H9 (cell line): ENCODE measurements around the gene DTX4. TPM values are rescaled to one million over a fixed set of nuclear protein-coding genes. Genes with fewer than 3 reads are reported as not detected.

ENCODE experiments used
- DNase-seq: peaks from one replicate; pipeline ENCODE4 v3.0.0-alpha.2; 2017
- H2AFZ ChIP-seq: one replicate; pipeline ENCODE4 v1.6.1; 2013; ENCODE audit warnings: mild to moderate bottlenecking, low read length, control low read depth, moderate library complexity
- H2AK5ac ChIP-seq: 2 replicates; pipeline ENCODE4 v1.6.1; 2013; ENCODE audit warnings: low read length, control low read depth, mixed read lengths; ENCODE audit not compliant: insufficient read length
- H2BK120ac ChIP-seq: one replicate; pipeline ENCODE4 v1.6.1; 2013; ENCODE audit warnings: low read depth, mild to moderate bottlenecking, low read length, control low read depth, inconsistent platforms; ENCODE audit not compliant: poor library complexity, severe bottlenecking
- H2BK12ac ChIP-seq: 2 replicates; pipeline ENCODE4 v1.6.1; 2013; ENCODE audit warnings: low read length, control low read depth, mixed read lengths, low read depth; ENCODE audit not compliant: insufficient read length
- H2BK15ac ChIP-seq: 2 replicates; pipeline ENCODE4 v1.6.1; 2013; ENCODE audit warnings: low read depth, low read length, control low read depth
- H2BK20ac ChIP-seq: one replicate; pipeline ENCODE4 v1.6.1; 2013; ENCODE audit warnings: low read depth, mild to moderate bottlenecking, low read length, control low read depth, inconsistent platforms; ENCODE audit not compliant: poor library complexity, severe bottlenecking
- H2BK5ac ChIP-seq: 2 replicates; pipeline ENCODE4 v1.6.1; 2013; ENCODE audit warnings: low read length, control low read depth, mixed read lengths; ENCODE audit not compliant: insufficient read length
- H3K14ac ChIP-seq: 2 replicates; pipeline ENCODE4 v1.6.1; 2013; ENCODE audit warnings: low read length, control low read depth; ENCODE audit not compliant: insufficient read depth
- H3K18ac ChIP-seq: 2 replicates; pipeline ENCODE4 v1.6.1; 2013; ENCODE audit warnings: low read depth, mild to moderate bottlenecking, mixed read lengths, low read length, control low read depth; ENCODE audit not compliant: insufficient read length
- H3K23ac ChIP-seq: 2 replicates; pipeline ENCODE4 v1.6.1; 2013; ENCODE audit warnings: low read length, control low read depth, mixed read lengths, low read depth; ENCODE audit not compliant: insufficient read length
- H3K23me2 ChIP-seq: 2 replicates; pipeline ENCODE4 v1.6.1; 2013; ENCODE audit warnings: low read depth, mild to moderate bottlenecking, mixed read lengths, low read length, control low read depth; ENCODE audit not compliant: insufficient read length, poor library complexity, severe bottlenecking
- H3K27ac ChIP-seq: 2 replicates; pipeline ENCODE4 v1.5.1; 2013; ENCODE audit warnings: low read length, control low read depth, mixed read lengths, low read depth; ENCODE audit not compliant: insufficient read length
- H3K27me3 ChIP-seq: 2 replicates; pipeline ENCODE4 v1.6.1; 2013; ENCODE audit warnings: low read length, control low read depth, inconsistent platforms; ENCODE audit not compliant: insufficient read depth
- H3K4ac ChIP-seq: 2 replicates; pipeline ENCODE4 v1.6.1; 2013; ENCODE audit warnings: low read depth, mild to moderate bottlenecking, control low read depth, inconsistent platforms, low read length, moderate library complexity
- H3K4me1 ChIP-seq: 2 replicates; pipeline ENCODE4 v1.6.1; 2013; ENCODE audit warnings: low read length, control low read depth, inconsistent platforms; ENCODE audit not compliant: insufficient read depth
- H3K4me2 ChIP-seq: 2 replicates; pipeline ENCODE4 v1.6.1; 2013; ENCODE audit warnings: low read length, control low read depth, mixed read lengths; ENCODE audit not compliant: insufficient read length, insufficient read depth
- H3K56ac ChIP-seq: 2 replicates; pipeline ENCODE4 v1.6.1; 2013; ENCODE audit warnings: low read depth, mild to moderate bottlenecking, mixed read lengths, low read length, control low read depth; ENCODE audit not compliant: insufficient read length
- H3K79me1 ChIP-seq: 2 replicates; pipeline ENCODE4 v1.6.1; 2013; ENCODE audit warnings: low read depth, mild to moderate bottlenecking, moderate library complexity, low read length, control low read depth, inconsistent platforms; ENCODE audit not compliant: insufficient read depth, poor library complexity, severe bottlenecking
- H3K79me2 ChIP-seq: 2 replicates; pipeline ENCODE4 v1.6.1; 2013; ENCODE audit warnings: low read length, control low read depth, inconsistent platforms; ENCODE audit not compliant: insufficient read depth
- H3K9ac ChIP-seq: 2 replicates; pipeline ENCODE4 v1.6.1; 2013; ENCODE audit warnings: low read length, control low read depth, mixed read lengths; ENCODE audit not compliant: insufficient read length; ENCODE audit errors: extremely low read depth
- H3K9me3 ChIP-seq: one replicate; pipeline ENCODE4 v1.6.1; 2013; ENCODE audit warnings: low read depth, low read length, inconsistent platforms; ENCODE audit not compliant: control insufficient read depth
- H3T11ph ChIP-seq: one replicate; pipeline ENCODE4 v1.6.1; 2013; ENCODE audit warnings: mild to moderate bottlenecking, low read length, control low read depth, inconsistent platforms
- H4K20me1 ChIP-seq: one replicate; pipeline ENCODE4 v1.6.1; 2013; ENCODE audit not compliant: control insufficient read depth, insufficient read length, insufficient read depth
- H4K5ac ChIP-seq: 2 replicates; pipeline ENCODE4 v1.6.1; 2013; ENCODE audit warnings: low read depth, mild to moderate bottlenecking, mixed read lengths, low read length, control low read depth; ENCODE audit not compliant: insufficient read length
- H4K8ac ChIP-seq: replicated peaks from 2 replicates; pipeline ENCODE4 v1.6.1; 2013; ENCODE audit warnings: low read length, control low read depth, mixed read lengths, low read depth; ENCODE audit not compliant: insufficient read length
- H4K91ac ChIP-seq: 2 replicates; pipeline ENCODE4 v1.6.1; 2013; ENCODE audit warnings: low read depth, mild to moderate bottlenecking, moderate library complexity, mixed read lengths, low read length, control low read depth; ENCODE audit not compliant: insufficient read length
- H3K27ac Mint-ChIP-seq, 3 experiments: 2 replicates in 2 of 3; 3 replicates in 1 of 3; pipeline ENCODE4 v1.8.0; 2020 to 2021; ENCODE audit warnings: mixed read lengths in 3 of 3, mild to moderate bottlenecking in 1 of 3, moderate library complexity in 1 of 3
- H3K27me3 Mint-ChIP-seq: 2 replicates; pipeline ENCODE4 v1.8.0; 2021; ENCODE audit warnings: low read depth, mild to moderate bottlenecking, moderate library complexity, mixed read lengths
- H3K36me3 Mint-ChIP-seq, 3 experiments: 2 replicates in 2 of 3; 3 replicates in 1 of 3; pipeline ENCODE4 v1.8.0; 2020 to 2021; ENCODE audit warnings: low read depth in 3 of 3, mixed read lengths in 3 of 3; ENCODE audit not compliant: insufficient read depth in 1 of 3
- H3K4me1 Mint-ChIP-seq, 2 experiments: 2 replicates each; pipeline ENCODE4 v1.8.0; 2020; ENCODE audit warnings: mixed read lengths in 2 of 2
- H3K4me3 Mint-ChIP-seq, 2 experiments: 2 replicates in 1 of 2; 3 replicates in 1 of 2; pipeline ENCODE4 v1.8.0; 2020 to 2021; ENCODE audit warnings: mild to moderate bottlenecking in 2 of 2, mixed read lengths in 2 of 2, moderate library complexity in 1 of 2
- H3K9me3 Mint-ChIP-seq, 2 experiments: 2 replicates in 1 of 2; 3 replicates in 1 of 2; pipeline ENCODE4 v1.8.0; 2020; ENCODE audit warnings: mild to moderate bottlenecking in 2 of 2, mixed read lengths in 2 of 2, moderate library complexity in 1 of 2
- CTCF ChIP-seq: fragments of 200-600 bp; sonication (generic); conservative IDR thresholded peaks from 3 replicates; pipeline ENCODE4 v1.8.0; 2021; ENCODE audit warnings: antibody characterized with exemption, mild to moderate bottlenecking
- WGBS: extraction: QIAGEN DNeasy Blood & Tissue Kit; methylation state at CpG from one replicate; pipeline ENCODE4 v1.1.7; 2013; ENCODE audit warnings: missing lambda C conversion rate, low lambda C conversion rate, mixed read lengths; ENCODE audit not compliant: insufficient read length; ENCODE audit errors: extremely low coverage; 5-methylcytosine and 5-hydroxymethylcytosine counted together
- total RNA-seq: library from RNA; stranded (reverse); gene quantifications from 2 replicates; pipeline ENCODE4 v1.2.1, GENCODE V29; 2021

The DTX4 gene
- total RNA-seq, 1 experiment from 2014 or later: 13.0 TPM

GRCh38 chr11:59191890-59192289, 20.0 kb downstream of the DTX4 start:
- DNase-seq: no peak
- no CpG with 5 or more reads among the region's 8 CpGs for WGBS
- H2BK120ac ChIP-seq: no peak overlapping the region
- no peak overlapping the region for H2BK12ac ChIP-seq
- no peak overlapping the region for H2BK5ac ChIP-seq
- no peaks in the 10 kb centered on the region for H3K23me2 ChIP-seq
- Mint-ChIP-seq H3K4me3 (no peak overlapping the region), H3K9me3 (peaks cover 0 to 4% of the 10 kb centered on the region in 2 experiments; a peak in 3 of 5 replicates), H3K27ac (no peak overlapping the region), H3K36me3 (peaks cover 39 to 75% (median 58%) of the 10 kb centered on the region in 3 experiments), H3K27me3 (no peaks in the 10 kb centered on the region; the same call in 1 of the 2 replicates), H3K4me1 (no peaks in the 10 kb centered on the region; a peak in 1 of 4 replicates)
- H3K9ac ChIP-seq: no peak overlapping the region
- H2AFZ ChIP-seq: no peak overlapping the region
- H3K23ac ChIP-seq: no peak overlapping the region
- no peak overlapping the region for H3T11ph ChIP-seq
- H4K20me1 ChIP-seq: no peaks in the 10 kb centered on the region
- no peaks in the 10 kb centered on the region for H3K27me3 ChIP-seq
- H4K91ac ChIP-seq: no peak overlapping the region
- peaks cover 3% of the 10 kb centered on the region for H3K79me1 ChIP-seq
- no peak overlapping the region for H2AK5ac ChIP-seq
- H3K79me2 ChIP-seq: no peaks in the 10 kb centered on the region
- H3K4me2 ChIP-seq: no peak overlapping the region
- H3K9me3 ChIP-seq: peaks cover 6% of the 10 kb centered on the region
- H3K4me1 ChIP-seq: no peaks in the 10 kb centered on the region
- no peak overlapping the region for H4K8ac ChIP-seq
- H2BK15ac ChIP-seq: no peak overlapping the region
- H4K5ac ChIP-seq: no peak overlapping the region
- H3K27ac ChIP-seq: no peak overlapping the region
- H2BK20ac ChIP-seq: no peak overlapping the region
- no peak overlapping the region for H3K18ac ChIP-seq
- no peak overlapping the region for H3K56ac ChIP-seq
- no peak for TF ChIP-seq CTCF
- no peak overlapping the region for H3K4ac ChIP-seq
- no peak overlapping the region for H3K14ac ChIP-seq
